Smooth muscle cell (in vitro differentiated cells): ENCODE measurements around the gene CFAP20. TPM values are rescaled to one million over a fixed set of nuclear protein-coding genes. Genes with fewer than 3 reads are reported as not detected.

Experiments
- DNase-seq: peaks from one replicate; lab custom pipeline; 2025; ENCODE audit not compliant: unreplicated experiment; lab: John Stamatoyannopoulos, UW
- H2AFZ ChIP-seq: fragments of 200-600 bp; sonication (generic); 2 replicates; pipeline ENCODE4 v1.6.0; 2016; ENCODE audit warnings: antibody characterized with exemption, low read depth, mild to moderate bottlenecking
- H3F3A ChIP-seq: fragments of 200-600 bp; sonication (generic); 2 replicates; pipeline ENCODE4 v1.6.0; 2017; ENCODE audit warnings: antibody characterized with exemption, low read depth
- H3K27ac ChIP-seq: fragments of 200-600 bp; sonication (generic); 2 replicates; pipeline ENCODE4 v1.5.1; 2016; ENCODE audit warnings: low read depth, mild to moderate bottlenecking
- H3K27me3 ChIP-seq: fragments of 200-600 bp; sonication (generic); 2 replicates; pipeline ENCODE4 v1.6.1; 2016; ENCODE audit warnings: low read depth, mild to moderate bottlenecking
- H3K36me3 ChIP-seq: fragments of 200-600 bp; sonication (generic); 2 replicates; pipeline ENCODE4 v1.5.1; 2016; ENCODE audit warnings: low read depth
- H3K4me1 ChIP-seq: fragments of 200-600 bp; sonication (generic); 2 replicates; pipeline ENCODE4 v1.5.1; 2016; ENCODE audit warnings: low read depth
- H3K4me2 ChIP-seq: fragments of 200-600 bp; sonication (generic); 2 replicates; pipeline ENCODE4 v1.6.0; 2016; ENCODE audit warnings: mild to moderate bottlenecking
- H3K4me3 ChIP-seq: fragments of 200-600 bp; sonication (generic); 2 replicates; pipeline ENCODE4 v1.5.1; 2016; ENCODE audit warnings: mild to moderate bottlenecking
- H3K79me2 ChIP-seq: fragments of 200-600 bp; sonication (generic); 2 replicates; pipeline ENCODE4 v1.6.0; 2016; ENCODE audit warnings: low read depth, mild to moderate bottlenecking
- H3K9ac ChIP-seq: fragments of 200-600 bp; sonication (generic); 2 replicates; pipeline ENCODE4 v1.6.0; 2016; ENCODE audit warnings: low read depth
- H3K9me3 ChIP-seq: fragments of 200-600 bp; sonication (generic); replicated peaks from 2 replicates; pipeline ENCODE4 v1.5.1; 2016; ENCODE audit warnings: low read depth
- H4K20me1 ChIP-seq: fragments of 200-600 bp; sonication (generic); 2 replicates; pipeline ENCODE4 v1.6.0; 2016; ENCODE audit warnings: low read depth
- WGBS: methylation state at CpG from one replicate; pipeline ENCODE4 v1.1.7; 2016; ENCODE audit warnings: low lambda C conversion rate; 5-methylcytosine and 5-hydroxymethylcytosine counted together
- polyA plus RNA-seq: library from polyadenylated mRNA; unstranded; fragments of >200 nt; fragmentation: Nextera tagmentation; extraction: Ambion mirVana; gene quantifications from 2 replicates; pipeline ENCODE4 v1.2.1, GENCODE V29; 2016
- total RNA-seq: library from RNA; depleted of rRNA; stranded (reverse); fragments of >200 nt; gene quantifications from 2 replicates; pipeline ENCODE4 v1.2.3, GENCODE V29; 2014
- TF ChIP-seq, protein P1 (sequence below): fragments of 200-600 bp; sonication (generic); IDR thresholded peaks from 2 replicates; pipeline ENCODE4 v1.5.1; 2017; ENCODE audit warnings: borderline replicate concordance, mild to moderate bottlenecking, antibody characterized with exemption; ENCODE audit not compliant: insufficient read depth, poor library complexity, severe bottlenecking

Gene CFAP20
- total and polyA plus RNA-seq, 2 experiments from 2014 or later: 55.1 to 96.1 TPM

DNA sequence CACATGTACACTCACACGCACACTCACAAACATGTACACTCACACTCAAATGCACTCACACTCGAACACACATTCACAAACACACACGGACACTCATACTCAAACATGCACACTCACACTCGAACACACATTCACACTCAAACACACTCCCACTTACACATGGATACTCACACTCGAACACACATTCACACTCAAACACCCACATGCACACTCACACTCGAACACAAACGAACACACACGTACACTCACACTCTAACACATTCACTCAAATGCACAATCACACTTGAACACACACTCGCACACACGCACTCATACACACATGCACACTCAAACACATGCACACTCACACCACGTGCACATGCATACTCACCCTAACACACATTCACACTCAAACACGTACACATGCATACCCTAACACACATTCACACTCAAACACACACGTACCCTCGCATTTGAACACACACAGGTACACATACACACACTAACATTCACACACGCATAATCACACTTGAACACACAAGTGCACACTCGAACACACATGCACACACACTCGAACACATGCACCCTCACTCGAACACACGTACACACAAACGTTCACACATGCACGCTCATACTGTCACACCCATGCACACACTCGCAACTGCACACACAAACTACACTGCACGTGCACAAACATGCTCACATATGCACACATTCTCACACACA is 41.8 kb downstream of the CFAP20 start:
- Histone ChIP-seq H3K27ac (no peak overlapping the region), H3K27me3 (no peaks in the 10 kb centered on the region), H2AFZ (no peak overlapping the region), H3K4me3 (no peak overlapping the region), H3F3A (no peaks in the 10 kb centered on the region), H3K9me3 (no peaks in the 10 kb centered on the region), H3K9ac (no peak overlapping the region), H3K4me2 (no peak overlapping the region), H3K79me2 (no peaks in the 10 kb centered on the region), H3K36me3 (no peaks in the 10 kb centered on the region), H4K20me1 (no peaks in the 10 kb centered on the region), H3K4me1 (no peaks in the 10 kb centered on the region)
- WGBS: 93% methylated on average over 22 of the region's 23 CpGs
- DNase-seq: no peak
- TF ChIP-seq, protein P1, sequence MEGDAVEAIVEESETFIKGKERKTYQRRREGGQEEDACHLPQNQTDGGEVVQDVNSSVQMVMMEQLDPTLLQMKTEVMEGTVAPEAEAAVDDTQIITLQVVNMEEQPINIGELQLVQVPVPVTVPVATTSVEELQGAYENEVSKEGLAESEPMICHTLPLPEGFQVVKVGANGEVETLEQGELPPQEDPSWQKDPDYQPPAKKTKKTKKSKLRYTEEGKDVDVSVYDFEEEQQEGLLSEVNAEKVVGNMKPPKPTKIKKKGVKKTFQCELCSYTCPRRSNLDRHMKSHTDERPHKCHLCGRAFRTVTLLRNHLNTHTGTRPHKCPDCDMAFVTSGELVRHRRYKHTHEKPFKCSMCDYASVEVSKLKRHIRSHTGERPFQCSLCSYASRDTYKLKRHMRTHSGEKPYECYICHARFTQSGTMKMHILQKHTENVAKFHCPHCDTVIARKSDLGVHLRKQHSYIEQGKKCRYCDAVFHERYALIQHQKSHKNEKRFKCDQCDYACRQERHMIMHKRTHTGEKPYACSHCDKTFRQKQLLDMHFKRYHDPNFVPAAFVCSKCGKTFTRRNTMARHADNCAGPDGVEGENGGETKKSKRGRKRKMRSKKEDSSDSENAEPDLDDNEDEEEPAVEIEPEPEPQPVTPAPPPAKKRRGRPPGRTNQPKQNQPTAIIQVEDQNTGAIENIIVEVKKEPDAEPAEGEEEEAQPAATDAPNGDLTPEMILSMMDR: no peak

DNA sequence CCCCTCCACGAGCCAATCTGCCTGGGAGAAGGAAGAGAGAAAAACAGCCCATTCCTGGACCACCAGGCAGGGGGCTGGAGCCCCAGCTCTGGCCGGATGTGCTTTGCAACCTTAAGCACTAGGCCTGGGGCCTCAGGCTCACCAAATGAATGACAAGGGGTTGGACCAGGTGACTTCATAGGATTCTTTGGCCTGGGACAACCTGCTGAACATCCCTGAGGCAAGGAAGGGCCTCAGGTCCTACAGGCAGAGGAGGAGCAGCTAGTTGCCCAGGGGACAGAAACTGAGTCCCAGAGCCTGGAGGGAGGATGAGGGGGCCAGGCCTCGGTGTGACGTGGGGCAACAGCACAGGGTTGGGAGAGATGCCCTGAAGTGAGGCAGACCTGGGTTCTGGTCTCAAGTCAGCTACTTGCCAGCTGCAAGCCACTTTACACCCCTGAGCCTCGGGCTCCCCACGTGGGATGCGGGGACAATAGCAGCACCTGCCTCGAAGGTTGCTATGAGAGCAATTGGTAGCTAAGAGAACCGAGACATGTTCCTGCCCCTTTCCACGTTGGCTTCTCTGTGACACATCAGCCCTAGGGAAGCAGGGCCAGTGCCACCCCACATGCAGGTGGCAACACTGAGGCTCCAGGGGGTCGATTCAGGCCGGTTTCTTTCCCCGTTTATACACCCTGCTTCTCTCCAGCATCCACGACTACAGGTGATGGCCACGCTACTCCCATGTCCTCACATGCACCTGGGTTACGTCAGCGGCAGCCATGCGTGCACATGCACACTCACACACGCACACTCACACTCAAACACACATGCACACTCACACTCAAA is 42.6 kb downstream of the CFAP20 start:
- no peaks in the 10 kb centered on the region for H3F3A ChIP-seq
- no peaks in the 10 kb centered on the region for H3K4me1 ChIP-seq
- no peaks in the 10 kb centered on the region for H4K20me1 ChIP-seq
- no peak overlapping the region for H3K4me2 ChIP-seq
- no peaks in the 10 kb centered on the region for H3K27me3 ChIP-seq
- 86% methylated on average over 19 of the region's 19 CpGs for WGBS
- H3K27ac ChIP-seq: no peak overlapping the region
- H3K4me3 ChIP-seq: no peak overlapping the region
- TF ChIP-seq, protein P1: no peak
- no peaks in the 10 kb centered on the region for H3K36me3 ChIP-seq
- H3K79me2 ChIP-seq: no peaks in the 10 kb centered on the region
- DNase-seq: no peak
- no peak overlapping the region for H3K9ac ChIP-seq
- H3K9me3 ChIP-seq: no peaks in the 10 kb centered on the region
- no peak overlapping the region for H2AFZ ChIP-seq

DNA sequence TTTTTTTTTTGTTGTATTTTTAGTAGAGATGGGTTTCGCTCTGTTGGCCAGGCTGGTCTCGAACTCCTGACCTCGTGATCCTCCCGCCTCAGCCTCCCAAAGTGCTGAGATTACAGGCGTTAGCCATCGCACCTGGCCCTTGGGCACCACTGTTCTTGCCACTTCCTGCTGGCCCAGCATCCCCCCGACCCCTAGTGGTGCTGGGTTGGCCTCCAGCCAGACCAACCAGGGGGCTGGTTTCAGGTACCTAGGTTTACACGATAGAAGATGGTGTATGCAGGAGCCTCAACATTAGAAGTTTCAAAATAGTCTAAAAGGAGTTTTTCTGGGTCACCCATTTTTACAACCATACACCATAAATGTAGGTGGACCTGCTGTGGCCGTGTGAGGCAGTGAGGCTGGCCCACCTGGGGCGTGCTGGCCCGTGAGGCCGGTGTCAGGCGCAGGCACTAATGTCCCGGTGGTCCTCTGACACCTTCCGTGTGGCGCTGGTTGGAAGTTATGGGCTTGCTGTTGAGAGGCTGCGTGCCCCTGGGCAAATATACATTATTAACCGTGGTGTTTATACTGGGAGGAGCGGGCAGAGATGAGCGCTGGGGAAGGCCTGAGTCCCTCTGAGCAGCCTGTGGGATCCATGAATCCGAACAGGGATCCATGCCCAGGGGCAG is 43.5 kb downstream of the CFAP20 start:
- no peak overlapping the region for H3K27ac ChIP-seq
- H3K4me1 ChIP-seq: no peaks in the 10 kb centered on the region
- no peak overlapping the region for H2AFZ ChIP-seq
- no peak for DNase-seq
- H3K9ac ChIP-seq: no peak overlapping the region
- H3K4me3 ChIP-seq: no peak overlapping the region
- H3K79me2 ChIP-seq: no peaks in the 10 kb centered on the region
- H3F3A ChIP-seq: no peaks in the 10 kb centered on the region
- no peaks in the 10 kb centered on the region for H4K20me1 ChIP-seq
- no peaks in the 10 kb centered on the region for H3K36me3 ChIP-seq
- H3K4me2 ChIP-seq: no peak overlapping the region
- H3K27me3 ChIP-seq: no peaks in the 10 kb centered on the region
- TF ChIP-seq, protein P1: no peak
- H3K9me3 ChIP-seq: no peaks in the 10 kb centered on the region
- WGBS: 91% methylated on average over 21 of the region's 21 CpGs
